HG03378 (cell line): Measurements from ENCODE around the gene USP37.
"Not testable (repeated sequence)": the region's sequence is repeated elsewhere in the genome, so short reads cannot be mapped to it uniquely, and the experiment has no call there.

ENCODE experiments used
- ATAC-seq: cut with Tn5 transposase; IDR thresholded peaks from one replicate; pipeline ENCODE4 v1.9.1; 2021; ENCODE audit warnings: mild to moderate bottlenecking, moderate library complexity; ENCODE audit not compliant: unreplicated experiment

The USP37 gene

DNA sequence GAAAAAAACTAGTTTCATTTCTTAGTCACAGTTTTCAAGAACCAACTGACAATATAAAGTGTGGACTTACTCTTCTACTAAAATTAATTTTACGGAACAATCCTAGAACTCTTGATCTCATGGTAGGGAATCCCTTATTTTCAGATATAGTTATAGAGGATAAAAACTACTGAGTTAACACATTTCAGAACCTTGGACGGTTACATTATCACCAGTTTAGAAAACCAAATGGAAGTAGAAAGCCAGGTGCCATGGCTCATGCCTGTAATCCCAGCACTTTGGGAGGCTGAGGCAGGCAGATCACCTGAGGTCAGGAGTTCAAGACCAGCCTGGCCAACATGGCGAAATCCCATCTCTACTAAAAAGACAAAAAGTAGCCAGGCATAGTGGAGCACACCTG is 13.9 kb downstream of the USP37 start:
- not testable (repeated sequence) for ATAC-seq

DNA sequence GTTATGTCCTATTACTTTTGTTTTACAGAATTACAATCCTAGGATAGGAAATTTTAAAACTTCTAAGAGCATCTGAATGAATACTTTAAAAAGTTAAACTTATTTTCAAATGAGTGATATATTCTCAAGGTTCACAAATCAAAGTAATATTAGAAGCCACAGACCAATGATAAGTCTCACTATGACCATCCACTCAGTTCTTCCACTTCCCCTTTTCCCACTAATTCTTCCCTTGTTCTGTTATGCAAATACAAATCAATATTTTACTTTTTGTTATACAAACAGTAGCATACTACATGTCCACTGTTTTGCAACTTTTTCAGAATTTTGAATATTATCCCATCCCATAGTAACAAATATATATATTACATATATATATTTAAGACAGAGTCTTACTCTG is 20.2 kb downstream of the USP37 start:
- peak; percentile 51 for ATAC-seq

DNA sequence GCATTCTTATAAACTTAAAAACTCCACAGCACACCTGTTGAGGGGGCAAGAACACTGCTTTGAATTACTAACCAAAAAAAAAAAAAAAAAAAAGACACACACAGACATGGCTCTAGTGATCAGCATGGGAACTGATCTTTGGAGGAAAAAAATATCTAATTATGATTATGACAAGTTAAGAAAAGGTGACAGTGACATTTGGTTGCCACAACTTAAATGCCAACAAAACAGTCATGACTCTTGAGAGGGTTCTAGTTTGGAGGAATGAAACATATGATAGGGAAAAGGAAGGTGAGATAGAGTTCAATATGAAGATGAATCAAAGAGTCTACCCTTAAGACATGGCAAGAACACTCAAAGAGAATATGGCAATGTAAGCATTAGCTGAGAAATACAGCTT is 20.6 kb downstream of the USP37 start:
- ATAC-seq: no peak

DNA sequence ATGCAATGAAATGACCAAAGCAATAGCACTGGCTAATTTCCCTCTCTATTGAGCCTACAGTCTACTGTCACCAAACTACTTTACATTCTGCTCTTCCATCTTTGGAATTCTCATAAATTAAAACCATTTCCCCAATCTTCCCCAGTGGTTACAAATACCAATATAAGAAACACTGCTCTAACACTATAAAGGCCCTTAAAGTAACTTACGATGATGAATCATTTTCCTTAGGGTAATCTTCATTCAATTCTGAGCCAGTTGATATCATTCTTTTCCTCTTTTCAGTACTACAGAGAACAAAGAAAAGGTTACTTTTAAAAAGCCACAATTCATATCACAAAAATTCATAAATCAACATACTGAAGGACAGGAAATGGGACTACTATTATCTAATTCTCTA is 22.1 kb downstream of the USP37 start:
- ATAC-seq: no peak

DNA sequence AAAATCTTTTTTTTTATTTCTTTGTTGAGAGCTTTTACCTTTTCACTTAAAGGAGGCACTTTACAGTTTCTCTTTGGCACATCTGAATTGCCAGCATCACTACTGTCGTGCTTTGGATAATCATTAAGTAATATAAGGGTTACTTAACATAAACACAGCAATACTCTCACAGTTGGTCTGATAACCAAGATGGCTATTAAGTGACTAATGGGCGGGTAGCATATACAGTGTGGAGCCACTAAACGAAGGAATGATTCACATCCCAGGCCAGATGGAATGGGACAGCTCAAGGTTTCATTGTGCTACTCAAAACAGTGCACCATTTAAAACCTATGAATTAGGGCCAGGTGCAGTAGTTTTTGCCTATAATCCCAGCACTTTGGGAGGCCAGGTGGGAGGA is 28.1 kb downstream of the USP37 start:
- no peak for ATAC-seq

DNA sequence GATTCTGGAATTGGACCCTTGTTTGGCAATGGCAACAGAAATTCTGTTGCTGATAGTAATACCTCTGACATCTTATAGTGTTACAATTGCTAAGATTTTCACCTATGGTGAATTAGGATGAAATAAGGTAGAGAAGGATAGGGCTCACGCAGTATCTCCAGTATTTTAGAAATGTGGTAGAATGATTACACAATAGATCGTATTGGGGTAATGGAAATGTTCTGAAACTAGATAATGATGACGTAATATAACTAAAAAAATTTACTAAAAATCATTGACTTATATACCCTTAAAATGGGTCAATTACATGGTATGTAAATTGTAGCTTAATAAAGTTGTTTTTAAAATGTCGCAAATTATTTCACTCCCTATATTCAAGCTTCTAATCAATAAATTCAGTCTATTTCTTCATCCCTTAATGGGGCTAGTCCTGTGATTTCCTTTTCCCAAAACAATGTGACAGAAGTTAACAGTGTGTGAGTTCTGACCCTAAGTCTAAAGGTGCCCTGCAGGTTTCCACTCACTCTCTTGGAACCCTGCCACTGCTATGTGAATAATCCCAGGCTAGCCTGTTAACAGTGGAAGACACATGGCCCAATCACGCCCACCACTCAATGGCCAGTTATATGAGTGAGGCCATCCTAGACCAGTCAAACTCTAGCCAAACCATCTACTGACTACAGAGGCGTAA is 31.2 kb downstream of the USP37 start:
- no peak for ATAC-seq

DNA sequence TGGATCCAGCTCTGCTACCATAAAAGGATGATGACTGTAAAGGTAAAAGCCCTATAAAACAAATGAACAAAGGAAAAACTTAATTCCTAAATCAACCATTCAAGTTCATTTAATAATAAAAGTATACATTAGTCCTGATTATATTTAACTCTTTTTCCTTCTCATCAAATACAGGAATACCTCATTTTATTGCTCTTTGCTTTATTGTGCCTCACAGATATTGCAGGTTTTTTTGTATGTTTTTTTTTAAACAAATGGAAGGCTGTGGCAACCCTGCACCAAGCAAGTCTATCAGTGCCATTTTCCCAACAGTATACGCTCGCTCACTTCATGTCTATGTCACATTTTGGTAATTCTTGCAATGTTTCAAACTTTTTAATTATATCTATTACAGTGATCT is 38.2 kb downstream of the USP37 start:
- no peak for ATAC-seq

DNA sequence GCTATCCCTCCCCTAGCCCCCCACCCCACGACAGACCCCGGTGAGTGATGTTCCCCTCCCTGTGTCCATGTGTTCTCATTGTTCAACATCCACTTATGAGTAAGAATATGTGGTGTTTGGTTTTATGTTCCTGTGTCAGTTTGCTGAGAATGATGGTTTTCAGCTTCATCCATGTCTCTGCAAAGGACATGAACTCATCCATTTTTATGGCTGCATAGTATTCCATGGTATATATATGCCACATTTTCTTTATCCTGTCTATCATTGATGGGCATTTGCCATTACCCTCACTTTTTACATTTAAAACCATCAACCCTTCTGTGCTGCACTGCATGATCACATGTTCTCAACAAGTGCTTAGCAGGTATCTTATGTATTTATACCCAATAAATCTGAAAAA is 39.7 kb downstream of the USP37 start:
- not testable (repeated sequence) for ATAC-seq

DNA sequence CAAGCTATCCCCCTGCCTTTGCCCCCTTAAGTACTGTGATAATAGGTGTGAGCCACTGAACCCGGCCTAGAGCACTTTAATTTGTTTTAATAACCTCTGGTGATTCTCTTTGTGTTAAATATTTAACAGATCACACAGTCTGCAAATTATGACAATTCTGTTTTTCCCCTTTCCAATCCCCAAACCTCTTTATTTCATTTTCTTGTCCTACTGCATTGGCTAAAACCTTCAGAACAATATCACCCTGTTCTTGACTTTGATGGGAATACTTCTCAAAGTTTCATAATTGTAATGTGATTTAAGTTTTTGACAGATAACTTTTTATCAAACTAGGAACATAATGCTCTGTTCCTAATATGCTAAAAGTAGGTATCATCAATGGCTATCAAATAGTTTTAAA is 44.5 kb downstream of the USP37 start:
- no peak for ATAC-seq

DNA sequence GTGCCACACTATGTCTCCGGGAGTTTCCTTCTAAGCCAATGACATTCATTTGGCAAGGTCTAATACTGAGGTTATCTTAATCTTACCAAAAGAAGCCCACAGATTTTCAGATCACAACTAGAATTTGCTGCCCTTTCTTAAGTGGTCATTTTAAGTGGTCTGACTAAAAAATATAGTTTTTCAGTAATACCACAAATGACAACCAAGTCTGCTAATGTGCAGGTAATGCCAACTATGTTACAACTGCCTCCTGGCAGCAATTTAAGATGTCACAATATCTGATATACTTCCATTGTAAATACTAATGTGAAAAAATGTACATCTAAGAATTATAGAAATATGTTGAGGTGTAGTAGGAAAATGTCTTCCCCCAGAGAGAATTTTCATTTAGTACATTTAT is 49.3 kb downstream of the USP37 start:
- no peak for ATAC-seq

DNA sequence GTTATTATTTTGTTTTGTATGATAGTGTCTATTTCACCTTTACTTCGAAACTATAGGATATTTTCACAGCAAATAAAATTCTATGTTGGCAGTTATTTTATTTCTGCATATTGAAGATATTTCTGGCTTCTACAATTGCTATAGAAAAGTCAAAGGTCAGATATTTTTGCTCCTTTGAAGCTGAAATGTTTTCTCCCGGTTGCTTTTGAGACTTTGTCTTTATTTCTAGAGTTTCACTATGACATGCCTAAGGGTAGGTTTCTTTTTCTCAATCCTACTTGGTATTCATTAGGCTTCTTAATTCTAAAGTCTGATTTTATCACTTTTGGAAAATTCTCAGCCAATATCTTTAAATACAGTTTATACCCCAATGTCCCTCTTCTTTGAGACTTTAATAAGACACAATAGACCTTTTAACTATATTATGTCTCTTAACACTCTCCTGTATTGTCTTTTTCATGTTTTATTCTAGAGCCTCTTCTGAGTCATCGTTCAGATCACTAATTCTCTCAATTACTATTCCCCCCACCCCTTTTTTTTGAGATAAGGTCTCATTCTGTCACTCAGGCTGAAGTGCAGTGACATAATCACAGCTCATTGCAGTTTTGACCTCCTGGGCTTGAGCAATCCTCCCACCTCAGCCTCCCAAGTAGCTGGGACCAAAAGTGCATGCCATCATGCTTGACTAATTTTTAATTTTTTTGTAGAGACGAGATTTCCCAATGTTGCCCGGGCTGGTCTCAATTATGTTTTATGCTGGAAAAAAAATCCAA is 50.5 kb downstream of the USP37 start:
- peak; percentile 75 for ATAC-seq

DNA sequence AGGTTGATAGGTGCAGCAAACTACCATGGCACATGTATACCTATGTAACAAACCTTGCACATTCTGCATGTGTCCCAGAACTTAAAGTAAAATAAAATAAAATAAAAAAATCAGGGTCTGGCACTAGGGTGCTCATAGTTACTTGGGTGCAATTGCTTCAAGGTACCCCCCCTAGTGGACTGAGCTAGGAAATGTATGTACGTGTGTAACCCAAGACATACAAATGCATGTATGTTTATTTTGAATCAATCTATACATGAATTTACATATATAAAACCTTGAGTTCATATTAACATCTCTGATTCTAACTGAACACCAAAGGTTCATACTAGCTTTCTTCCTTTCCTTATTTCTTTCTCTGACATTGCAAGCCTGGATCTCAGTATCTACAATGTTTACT is 51.5 kb downstream of the USP37 start:
- ATAC-seq: no peak

DNA sequence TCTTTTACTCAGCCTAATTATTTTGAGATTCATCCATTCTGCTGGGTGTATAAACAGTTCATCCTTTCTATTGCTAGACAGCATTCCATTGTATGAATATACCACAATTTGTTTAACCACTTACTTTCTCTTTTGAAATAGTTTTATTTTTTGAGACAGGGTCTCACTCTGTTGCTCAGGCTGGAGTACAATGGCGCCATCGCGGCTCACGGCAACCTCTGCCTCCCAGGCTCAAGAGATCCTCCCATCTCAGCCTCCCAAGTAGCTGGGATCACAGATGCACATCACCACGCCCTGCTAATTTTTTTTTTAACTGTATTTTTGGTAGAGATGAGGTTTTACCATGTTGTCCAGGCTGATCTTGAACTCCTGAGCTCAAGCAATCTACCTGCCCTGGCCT is 54.5 kb downstream of the USP37 start:
- no peak for ATAC-seq

DNA sequence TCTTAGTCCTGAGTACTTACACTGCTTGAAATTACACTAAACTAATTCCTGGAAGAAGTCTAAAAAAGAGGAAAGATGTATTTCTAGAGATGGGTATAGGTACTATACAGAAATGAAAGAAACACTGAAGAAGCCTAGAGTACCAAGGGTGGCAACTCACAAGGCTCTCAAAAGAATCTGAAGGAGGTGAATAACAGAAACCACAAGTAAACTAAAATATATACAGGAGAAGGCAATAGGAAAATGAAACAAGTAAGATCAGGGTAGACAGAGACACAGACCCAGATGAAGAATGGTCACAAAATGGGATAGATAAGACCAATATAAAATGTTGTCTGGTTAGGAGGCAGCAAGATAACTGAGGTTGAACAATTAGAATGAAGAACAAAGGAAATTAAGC is 59.9 kb downstream of the USP37 start:
- no peak for ATAC-seq

DNA sequence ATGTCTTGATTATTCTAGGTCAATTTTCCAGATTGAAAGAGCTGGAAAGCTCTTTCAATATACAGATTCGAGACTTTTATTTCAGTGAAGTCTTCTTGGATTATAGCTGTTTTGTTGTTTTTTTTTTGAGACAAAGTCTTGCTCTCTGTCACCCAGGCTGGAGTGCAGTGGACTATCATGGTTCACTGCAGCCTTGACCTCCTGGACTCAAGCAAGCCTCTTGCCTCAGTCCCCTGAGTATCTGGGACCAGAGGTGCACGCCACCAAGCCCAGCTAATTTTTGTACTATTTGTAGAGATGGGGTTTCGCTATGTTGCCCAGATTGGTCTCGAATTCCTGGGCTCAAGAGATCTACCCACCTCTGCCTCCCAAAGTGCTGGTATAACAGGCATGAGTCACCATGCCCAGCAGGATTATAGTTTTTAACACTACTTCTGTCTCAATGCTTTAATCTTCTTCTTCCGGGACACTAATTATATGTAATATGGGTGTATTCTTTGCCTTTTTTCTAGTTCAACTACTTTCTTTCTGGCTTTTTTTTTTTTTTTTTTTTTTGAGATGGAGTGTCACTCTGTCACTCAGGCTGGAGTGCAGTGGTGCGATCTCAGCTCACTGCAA is 62.3 kb downstream of the USP37 start:
- ATAC-seq: no peak

DNA sequence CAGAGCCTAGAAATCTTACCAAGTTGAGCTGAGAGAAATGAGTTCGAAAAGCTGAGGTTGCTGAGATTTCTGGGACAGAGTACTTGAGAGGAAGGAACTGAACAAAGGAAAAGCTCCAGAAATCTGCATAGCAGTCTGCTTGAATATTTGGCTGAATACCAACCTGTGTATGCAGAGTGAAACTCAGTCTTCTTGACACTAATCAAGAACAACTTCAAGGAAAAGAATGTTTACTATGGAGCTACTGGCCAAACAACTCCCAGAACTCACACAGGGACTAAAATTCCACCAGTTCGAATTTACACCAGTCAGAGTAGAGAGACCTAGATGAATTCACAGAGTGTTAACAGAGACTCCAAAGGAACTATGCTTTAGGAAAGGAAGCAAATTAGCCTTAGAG is 66.5 kb downstream of the USP37 start:
- ATAC-seq: no peak

DNA sequence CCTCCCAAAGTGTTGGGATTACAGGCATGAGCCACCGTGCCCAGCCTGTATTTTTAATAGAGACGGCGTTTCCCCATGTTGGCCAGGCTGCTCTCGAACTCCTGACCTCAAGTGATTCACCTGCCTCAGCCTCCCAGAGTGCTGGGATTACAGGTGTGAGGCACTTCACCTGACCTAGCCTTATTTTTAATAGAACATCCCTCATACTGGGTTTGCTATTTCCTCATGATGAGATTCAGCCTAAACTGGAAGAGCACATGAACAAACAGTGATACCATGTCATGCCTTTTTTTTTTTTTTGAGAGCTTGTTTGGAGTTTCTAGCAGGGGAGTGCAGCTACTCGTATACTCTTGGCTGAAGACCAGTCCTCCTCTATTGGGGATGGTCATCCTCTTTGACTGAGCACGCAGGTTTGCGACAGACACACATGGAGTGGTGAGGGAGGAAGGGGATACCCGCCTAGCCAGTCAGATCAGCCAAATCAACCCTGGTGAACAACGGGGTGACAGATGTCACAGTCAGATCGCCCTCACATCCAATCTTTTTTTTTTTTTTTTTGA is 67.6 kb downstream of the USP37 start:
- ATAC-seq: no peak

DNA sequence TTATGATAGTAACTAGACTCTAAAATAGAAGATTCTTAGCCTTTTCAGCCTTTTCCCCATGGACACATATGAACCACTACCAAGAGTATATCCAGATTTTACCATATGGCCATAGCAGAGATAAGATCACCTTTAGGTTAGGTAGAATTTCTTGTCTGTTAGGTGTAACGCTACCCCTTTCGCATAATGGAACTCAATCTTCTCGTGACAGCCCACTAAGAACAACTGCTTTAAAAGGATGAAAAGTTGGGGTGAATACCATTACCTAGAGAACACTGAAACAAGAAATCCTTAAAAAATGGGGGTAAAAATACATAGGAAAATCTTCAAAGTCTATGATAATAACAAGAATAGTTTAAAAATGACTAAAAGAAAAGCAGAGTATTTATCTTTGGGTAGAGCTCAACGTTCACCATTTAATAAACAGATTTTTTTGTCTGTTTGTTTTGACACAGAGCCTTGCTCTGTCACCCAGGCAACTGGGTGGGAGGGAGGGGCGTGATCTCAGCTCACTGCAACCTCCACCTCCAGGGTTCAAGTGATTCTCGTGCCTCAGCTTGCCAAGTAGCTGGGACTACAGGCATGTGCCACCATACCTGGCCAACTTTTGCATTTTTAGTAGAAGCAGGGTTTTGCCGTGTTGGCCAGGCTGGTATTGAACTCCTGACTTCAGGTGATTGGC is 82.0 kb downstream of the USP37 start:
- no peak for ATAC-seq

DNA sequence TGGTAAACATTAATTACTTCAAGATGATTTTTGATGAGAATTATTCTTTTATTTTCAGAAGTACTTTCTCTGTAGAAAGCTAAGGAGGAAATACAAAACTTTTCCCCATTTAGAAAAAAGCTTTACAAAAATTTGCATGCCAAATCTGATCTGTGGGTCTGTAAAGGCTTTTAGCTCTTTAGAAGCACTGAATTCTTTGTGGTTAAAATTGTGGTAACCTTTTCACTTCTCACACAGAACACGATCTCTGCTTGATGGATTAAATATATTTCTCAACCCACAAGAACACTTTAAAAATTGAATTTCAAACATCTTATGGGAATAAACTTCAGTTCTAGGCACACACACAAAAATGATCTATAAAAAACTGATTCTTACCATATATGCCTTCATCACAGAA is 85.5 kb downstream of the USP37 start:
- no peak for ATAC-seq

DNA sequence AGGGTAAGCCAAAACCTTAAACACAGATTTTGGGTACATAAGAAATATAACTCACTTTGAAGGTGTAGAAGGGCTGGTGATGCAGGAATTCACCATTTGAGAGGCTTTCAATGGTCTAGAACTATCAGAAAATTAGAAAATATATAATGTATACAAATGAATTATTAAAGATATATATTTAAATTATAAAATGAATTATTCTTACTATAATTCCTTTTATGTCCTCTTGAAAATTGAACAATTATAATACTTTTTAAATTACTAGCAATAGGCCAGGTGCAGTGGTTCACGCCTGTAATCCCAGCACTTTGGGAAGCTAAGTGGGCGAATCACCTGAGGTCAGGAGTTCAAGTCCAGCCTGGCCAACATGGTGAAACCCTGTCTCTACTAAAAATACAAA is 88.6 kb downstream of the USP37 start:
- no peak for ATAC-seq

DNA sequence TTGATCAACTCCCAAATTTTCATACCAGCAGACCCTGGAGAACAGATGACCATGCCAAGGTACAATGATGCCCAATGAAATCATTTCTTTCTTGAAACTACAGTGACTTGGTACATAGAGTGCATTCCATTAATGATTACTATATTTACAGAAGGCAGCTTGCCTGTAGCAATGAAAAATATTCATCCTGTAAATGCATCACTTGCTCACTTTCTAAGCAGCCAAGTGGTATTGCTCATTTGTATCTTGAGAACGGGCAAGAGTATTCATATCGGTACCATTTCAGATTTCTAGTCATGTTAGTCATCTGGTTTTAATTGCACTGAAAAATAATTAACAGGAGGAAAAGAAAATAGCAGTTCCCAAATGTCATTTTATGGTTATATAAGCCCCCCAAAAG is 89.6 kb downstream of the USP37 start:
- no peak for ATAC-seq
